ENCODE results near the gene RAB40AL. TPM values are rescaled to one million over a fixed set of nuclear protein-coding genes. Genes with fewer than 3 reads are reported as not detected.
A peak's percentile ranks its signal among the peaks of the same experiment; 100 is the strongest.

The RAB40AL gene
- polyA plus RNA-seq, 1 experiment: 0.32 TPM

GRCh38 chrX:102975016-102975415, 37.9 kb downstream of the RAB40AL start:
- Histone ChIP-seq H3K36me3 (ENCODE audit: control insufficient read depth, insufficient read depth, low read length) (no peaks in the 10 kb centered on the region), H3K27me3 (ENCODE audit: control insufficient read depth, insufficient read depth, low read length) (no peaks in the 10 kb centered on the region), H3K4me3 (ENCODE audit: low read depth, low read length) (no peak overlapping the region)
- no peak for DNase-seq (ENCODE audit: low read depth)
- TF ChIP-seq CTCF (IDR thresholded peaks at IDR 0.05; ENCODE audit: insufficient read depth, low read depth, low read length): no peak
- POLR2A ChIA-PET: interaction anchor here (0.5 kb wide), 1 partner anchor 1813 kb away, joined by 8 read pairs; no protein-coding TSS in a partner anchor
- CTCF ChIA-PET: interaction anchor here (1.4 kb wide), 1 partner anchor 24 kb away, joined by 7 read pairs; no protein-coding TSS in a partner anchor

- H3K4me3 ChIP-seq (ENCODE audit: low read depth, low read length): no peak overlapping the region
- no peak for TF ChIP-seq CTCF (IDR thresholded peaks at IDR 0.05; ENCODE audit: insufficient read depth, low read depth, low read length)
- ChIA-PET POLR2A (no interaction called here), CTCF (interaction anchor here (1.4 kb wide), 2 partner anchors 25 to 34 kb away, joined by 3 to 7 read pairs; no protein-coding TSS in a partner anchor)
- no peaks in the 10 kb centered on the region for H3K27me3 ChIP-seq (ENCODE audit: control insufficient read depth, insufficient read depth, low read length)
- H3K36me3 ChIP-seq (ENCODE audit: control insufficient read depth, insufficient read depth, low read length): no peaks in the 10 kb centered on the region
- DNase-seq (ENCODE audit: low read depth): no peak
Measured at GRCh38 chrX:102976286-102976685, 39.2 kb downstream of the RAB40AL start.

DNA sequence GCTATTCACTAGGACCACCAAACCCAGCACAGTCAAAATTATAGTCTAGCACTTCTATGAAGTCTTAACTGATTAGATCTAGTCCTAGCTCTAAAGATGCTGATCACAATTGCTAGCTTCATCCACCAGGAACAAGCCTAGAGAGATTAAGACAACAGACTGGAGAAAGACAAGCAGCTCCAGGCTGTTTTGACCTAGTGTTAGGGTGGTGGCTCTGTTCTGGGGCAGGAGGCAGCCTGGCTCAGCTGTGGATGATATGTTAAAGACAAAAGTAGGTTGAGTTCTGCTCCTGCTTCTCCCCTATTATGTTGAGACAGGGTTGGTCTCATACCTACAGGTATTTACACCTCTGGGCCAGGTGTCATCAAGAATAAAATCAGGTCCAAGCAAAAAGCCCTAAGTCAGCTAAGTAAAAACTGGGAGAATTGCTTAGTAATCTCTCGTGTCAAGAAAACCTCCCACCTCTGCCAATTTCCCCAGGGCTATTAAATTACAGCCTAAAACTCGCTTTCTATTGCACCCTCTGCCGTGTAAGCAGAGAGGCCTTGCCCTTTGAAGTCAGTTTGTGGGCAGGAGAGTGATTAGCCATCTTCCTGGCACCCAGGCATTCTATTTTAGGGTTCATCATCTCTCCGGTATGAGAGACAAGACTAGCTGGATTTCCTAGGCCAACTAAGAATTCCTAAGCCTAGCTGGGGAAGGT, 39.9 kb downstream of the RAB40AL start:
- Histone ChIP-seq H3K27me3 (ENCODE audit: control insufficient read depth, insufficient read depth, low read length) (no peaks in the 10 kb centered on the region), H3K36me3 (ENCODE audit: control insufficient read depth, insufficient read depth, low read length) (no peaks in the 10 kb centered on the region), H3K4me3 (ENCODE audit: low read depth, low read length) (no peak overlapping the region)
- DNase-seq (ENCODE audit: low read depth): peak; percentile 40
- TF ChIP-seq CTCF (IDR thresholded peaks at IDR 0.05; ENCODE audit: insufficient read depth, low read depth, low read length): no peak
- CTCF ChIA-PET: interaction anchor here (1.4 kb wide), 1 partner anchor 34 kb away, joined by 3 read pairs; no protein-coding TSS in a partner anchor
- POLR2A ChIA-PET: no interaction called here

GRCh38 chrX:102978594-102978993, 41.5 kb downstream of the RAB40AL start:
- H3K27me3 ChIP-seq (ENCODE audit: control insufficient read depth, insufficient read depth, low read length): no peaks in the 10 kb centered on the region
- POLR2A ChIA-PET: no interaction called here
- TF ChIP-seq CTCF (IDR thresholded peaks at IDR 0.05; ENCODE audit: insufficient read depth, low read depth, low read length): no peak
- no peaks in the 10 kb centered on the region for H3K36me3 ChIP-seq (ENCODE audit: control insufficient read depth, insufficient read depth, low read length)
- CTCF ChIA-PET: no interaction called here
- no peak overlapping the region for H3K4me3 ChIP-seq (ENCODE audit: low read depth, low read length)
- no peak for DNase-seq (ENCODE audit: low read depth)

DNA sequence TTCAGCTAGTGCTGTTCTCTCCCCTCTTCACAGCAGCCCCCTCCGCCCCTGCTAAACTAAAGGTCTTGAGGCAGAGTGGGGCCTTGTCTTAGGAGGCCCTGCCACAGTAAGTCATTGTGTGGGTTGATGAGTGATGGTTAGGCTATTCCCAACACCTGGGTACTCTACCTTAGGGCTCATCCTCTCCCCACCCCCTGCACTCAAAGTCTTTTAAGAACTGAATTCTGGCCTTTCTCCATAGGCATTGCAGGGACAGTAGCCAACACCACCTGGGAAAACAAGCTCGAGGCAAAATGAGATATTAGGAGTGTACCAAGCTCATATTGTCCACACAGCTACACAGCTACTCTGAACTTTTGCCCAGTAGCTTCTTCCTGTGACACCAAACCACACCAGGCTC, 42.5 kb downstream of the RAB40AL start:
- POLR2A ChIA-PET: no interaction called here

More for the DNA sequence above, 42.5 kb downstream of the RAB40AL start:
- no peak overlapping the region for H3K4me3 ChIP-seq (ENCODE audit: low read depth, low read length)
- CTCF ChIA-PET: no interaction called here
- H3K27me3 ChIP-seq (ENCODE audit: control insufficient read depth, insufficient read depth, low read length): no peaks in the 10 kb centered on the region
- DNase-seq (ENCODE audit: low read depth): no peak
- no peaks in the 10 kb centered on the region for H3K36me3 ChIP-seq (ENCODE audit: control insufficient read depth, insufficient read depth, low read length)
- no peak for TF ChIP-seq CTCF (IDR thresholded peaks at IDR 0.05; ENCODE audit: insufficient read depth, low read depth, low read length)

All from BJ (cell line).